ENCODE measurements around the gene KCNMA1.

KCNMA1 gene

GRCh38 chr10:77160679-77161078 lies 476.9 kb downstream of the KCNMA1 start:
- Histone ChIP-seq H3K4me2 (no peak overlapping the region), H3K27me3 (no peaks in the 10 kb centered on the region), H3K4me1 (peaks cover 0 to 13% (median 0%) of the 10 kb centered on the region in 10 experiments; a peak in 6 of 20 replicates), H4K20me1 (peaks cover 0 to 62% (median 0%) of the 10 kb centered on the region in 11 experiments; a peak in 2 of 22 replicates), H3K9me3 (replicated peaks in 1 of 11) (no peaks in the 10 kb centered on the region), H3K4me3 (no peak overlapping the region), H3K27ac (no peak overlapping the region), H3K9ac (no peak overlapping the region), H3K36me3 (no peaks in the 10 kb centered on the region)
- no peak for TF ChIP-seq Cebpa-rat (IDR thresholded peaks at IDR 0.05)

- TF ChIP-seq Cebpa-rat (IDR thresholded peaks at IDR 0.05), result no peak
- H3K4me3 ChIP-seq, result no peak overlapping the region
- H3K27ac ChIP-seq, result no peak overlapping the region
- peaks cover 0 to 13% (median 0%) of the 10 kb centered on the region in 10 experiments; a peak in 6 of 20 replicates for H3K4me1 ChIP-seq
- no peaks in the 10 kb centered on the region for H3K36me3 ChIP-seq
- H4K20me1 ChIP-seq, result peaks cover 0 to 73% (median 0%) of the 10 kb centered on the region in 11 experiments; a peak in 2 of 22 replicates
- H3K9me3 ChIP-seq (replicated peaks in 1 of 11), result no peaks in the 10 kb centered on the region
- no peak overlapping the region for H3K4me2 ChIP-seq
- H3K9ac ChIP-seq, result no peak overlapping the region
- no peaks in the 10 kb centered on the region for H3K27me3 ChIP-seq
These were observed 478.0 kb downstream of the KCNMA1 start for GRCh38 chr10:77159538-77160110.

DNA sequence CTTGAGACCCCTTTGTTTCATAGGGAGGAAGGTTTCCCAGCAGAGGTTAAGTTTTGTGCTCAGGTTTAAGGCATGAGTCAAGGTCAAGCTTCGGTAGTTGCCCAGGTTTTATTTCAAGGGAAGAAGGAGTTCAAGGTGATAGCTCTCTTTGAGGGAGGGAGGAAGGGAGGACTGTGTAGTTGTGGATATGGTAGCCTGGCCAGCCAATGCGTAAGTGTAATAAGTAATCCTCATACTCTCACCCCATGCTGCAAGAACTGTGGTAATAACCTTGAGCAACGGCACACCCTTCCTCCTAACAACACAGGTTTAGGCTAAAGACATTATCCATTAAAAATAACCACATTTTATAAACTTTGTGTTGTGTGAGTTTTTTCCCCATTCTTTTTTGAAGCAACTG lies 478.9 kb downstream of the KCNMA1 start:
- H3K36me3 ChIP-seq, result no peaks in the 10 kb centered on the region
- no peaks in the 10 kb centered on the region for H3K9me3 ChIP-seq (replicated peaks in 1 of 11)
- no peaks in the 10 kb centered on the region for H3K27me3 ChIP-seq
- TF ChIP-seq Cebpa-rat (IDR thresholded peaks at IDR 0.05), result no peak
- H3K9ac ChIP-seq, result no peak overlapping the region
- H3K4me1 ChIP-seq, result peaks cover 0 to 6% (median 0%) of the 10 kb centered on the region in 10 experiments; a peak in 6 of 20 replicates
- no peak overlapping the region for H3K4me2 ChIP-seq
- H4K20me1 ChIP-seq, result peaks cover 0 to 82% (median 0%) of the 10 kb centered on the region in 11 experiments; a peak in 2 of 22 replicates
- no peak overlapping the region for H3K4me3 ChIP-seq
- H3K27ac ChIP-seq, result no peak overlapping the region

DNA sequence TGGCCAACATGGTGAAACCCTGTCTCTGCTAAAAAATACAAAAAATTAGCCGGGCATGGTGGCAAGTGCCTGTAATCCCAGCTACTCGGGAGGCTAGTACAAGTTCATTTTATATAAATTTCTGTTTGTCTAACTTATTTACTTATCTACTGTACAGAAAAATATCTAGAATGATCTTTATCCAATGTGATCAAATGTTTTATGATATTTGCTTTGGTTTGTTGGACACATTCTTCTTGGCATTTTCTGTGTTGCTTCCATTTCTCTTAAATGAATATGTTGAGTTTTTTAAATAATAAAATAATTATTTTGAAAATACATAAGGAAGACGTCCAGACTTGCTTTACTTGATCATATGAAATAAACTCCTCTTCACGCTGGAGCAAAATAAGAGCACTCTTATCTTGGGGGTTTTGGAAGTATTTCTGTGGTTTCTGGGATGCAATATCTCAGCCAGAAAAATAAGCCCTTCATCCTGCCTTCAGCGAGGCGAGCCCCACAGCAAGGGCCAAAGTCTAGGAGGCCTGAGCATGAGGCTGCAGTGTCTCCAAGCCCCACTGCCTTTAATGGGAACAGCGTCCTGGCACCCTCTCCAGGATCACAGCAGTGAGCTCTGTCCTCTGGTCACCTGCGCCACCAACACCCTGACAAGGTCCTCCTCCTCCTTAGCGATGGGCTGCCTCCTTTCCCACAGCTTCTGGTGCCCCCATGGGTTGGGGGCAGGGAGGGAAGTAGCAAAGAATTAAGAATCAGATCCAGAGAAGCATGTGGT lies 480.2 kb downstream of the KCNMA1 start:
- Histone ChIP-seq H3K27me3 (no peaks in the 10 kb centered on the region), H3K36me3 (no peaks in the 10 kb centered on the region), H4K20me1 (peaks cover 0 to 88% (median 0%) of the 10 kb centered on the region in 11 experiments; a peak in 2 of 22 replicates), H3K4me1 (no peaks in the 10 kb centered on the region), H3K27ac (no peak overlapping the region), H3K4me3 (no peak overlapping the region), H3K9me3 (replicated peaks in 1 of 11) (no peaks in the 10 kb centered on the region), H3K4me2 (no peak overlapping the region), H3K9ac (no peak overlapping the region)
- TF ChIP-seq Cebpa-rat (IDR thresholded peaks at IDR 0.05), result no peak

GRCh38 chr10:77156406-77156879 lies 481.2 kb downstream of the KCNMA1 start:
- no peak for TF ChIP-seq Cebpa-rat (IDR thresholded peaks at IDR 0.05)
- H3K9ac ChIP-seq, result no peak overlapping the region
- no peaks in the 10 kb centered on the region for H3K9me3 ChIP-seq (replicated peaks in 1 of 11)
- H3K4me1 ChIP-seq, result no peaks in the 10 kb centered on the region
- no peak overlapping the region for H3K4me2 ChIP-seq
- no peak overlapping the region for H3K4me3 ChIP-seq
- H3K36me3 ChIP-seq, result no peaks in the 10 kb centered on the region
- H4K20me1 ChIP-seq, result peaks cover 0 to 91% (median 0%) of the 10 kb centered on the region in 11 experiments; a peak in 2 of 22 replicates
- H3K27ac ChIP-seq, result no peak overlapping the region
- H3K27me3 ChIP-seq, result no peaks in the 10 kb centered on the region

DNA sequence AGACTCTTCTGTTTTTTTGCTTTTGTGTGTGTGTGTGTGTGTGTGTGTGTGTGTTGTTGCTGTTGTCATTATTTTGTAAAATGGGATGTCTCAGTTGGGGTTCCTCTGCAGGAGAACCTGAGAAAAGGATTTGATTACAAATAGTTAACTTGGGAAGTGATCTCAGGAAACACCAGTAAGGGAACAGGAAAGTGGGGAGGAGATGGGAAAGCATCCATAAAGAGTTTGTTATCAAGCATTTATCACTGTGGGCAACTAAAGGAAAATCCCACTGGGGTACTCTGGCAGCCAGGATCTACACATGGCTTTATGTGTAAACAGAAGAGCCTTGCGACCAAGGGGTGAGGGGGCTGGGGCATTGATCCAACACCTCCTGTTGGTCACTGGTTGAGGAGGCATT lies 485.4 kb downstream of the KCNMA1 start:
- H3K4me1 ChIP-seq, result no peaks in the 10 kb centered on the region
- H3K27ac ChIP-seq, result no peak overlapping the region
- no peak overlapping the region for H3K4me2 ChIP-seq
- no peaks in the 10 kb centered on the region for H3K36me3 ChIP-seq
- H3K4me3 ChIP-seq, result no peak overlapping the region
- H3K9ac ChIP-seq, result no peak overlapping the region
- no peaks in the 10 kb centered on the region for H3K27me3 ChIP-seq
- H4K20me1 ChIP-seq, result peaks cover 0 to 72% (median 0%) of the 10 kb centered on the region in 11 experiments; a peak in 2 of 22 replicates
- H3K9me3 ChIP-seq (replicated peaks in 1 of 11), result no peaks in the 10 kb centered on the region
- no peak for TF ChIP-seq Cebpa-rat (IDR thresholded peaks at IDR 0.05)

DNA sequence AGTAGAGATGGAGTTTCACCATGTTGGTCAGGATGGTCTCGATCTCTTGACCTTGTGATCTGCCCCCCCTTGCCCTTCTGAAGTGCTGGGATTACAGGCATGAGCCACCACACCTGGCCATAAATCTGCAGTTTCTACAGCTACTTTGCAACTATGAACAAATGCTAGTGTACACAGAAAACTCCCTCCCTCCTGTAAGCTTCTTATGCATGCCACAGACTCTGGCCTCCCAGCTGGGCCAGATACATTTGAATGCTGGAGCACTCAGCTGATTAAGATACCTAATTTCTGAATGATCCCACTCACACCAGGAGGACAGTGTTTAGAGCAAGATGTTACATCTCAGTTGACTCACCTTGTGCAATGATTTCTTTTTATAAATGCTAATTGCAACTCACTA lies 486.2 kb downstream of the KCNMA1 start:
- TF ChIP-seq Cebpa-rat (IDR thresholded peaks at IDR 0.05), result no peak
- Histone ChIP-seq H3K36me3 (no peaks in the 10 kb centered on the region), H3K4me2 (no peak overlapping the region), H3K27ac (no peak overlapping the region), H3K4me3 (no peak overlapping the region), H3K9ac (no peak overlapping the region), H3K9me3 (replicated peaks in 1 of 11) (no peaks in the 10 kb centered on the region), H3K4me1 (no peaks in the 10 kb centered on the region), H3K27me3 (no peaks in the 10 kb centered on the region), H4K20me1 (peaks cover 0 to 71% (median 0%) of the 10 kb centered on the region in 11 experiments; a peak in 2 of 22 replicates)

- Histone ChIP-seq H3K4me1 (no peaks in the 10 kb centered on the region), H3K36me3 (no peaks in the 10 kb centered on the region), H3K9ac (no peak overlapping the region), H4K20me1 (peaks cover 0 to 62% (median 0%) of the 10 kb centered on the region in 11 experiments; a peak in 2 of 22 replicates), H3K4me3 (no peak overlapping the region), H3K9me3 (replicated peaks in 1 of 11) (no peaks in the 10 kb centered on the region), H3K27ac (no peak overlapping the region), H3K4me2 (no peak overlapping the region), H3K27me3 (no peaks in the 10 kb centered on the region)
- TF ChIP-seq Cebpa-rat (IDR thresholded peaks at IDR 0.05), result no peak
These were observed 487.9 kb downstream of the KCNMA1 start for GRCh38 chr10:77149706-77150105.

DNA sequence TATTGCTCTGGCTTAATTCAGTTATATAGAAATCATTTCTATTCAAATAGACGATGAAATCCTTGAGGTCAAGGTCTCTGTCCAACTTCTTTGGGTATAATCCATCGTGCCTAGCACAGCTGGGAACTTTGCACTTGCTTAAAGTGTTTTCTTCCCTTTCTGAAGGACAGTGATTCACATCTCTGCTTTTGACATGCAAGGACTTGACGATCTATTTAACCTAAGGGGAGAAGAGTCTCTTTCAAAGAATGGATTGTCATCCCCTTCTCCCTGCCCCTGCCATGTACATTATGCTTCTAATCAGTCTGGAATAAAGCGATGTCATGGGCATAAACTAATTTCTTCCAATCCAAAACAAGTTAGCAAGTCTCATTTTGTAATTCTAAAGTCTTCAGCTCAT lies 488.6 kb downstream of the KCNMA1 start:
- Histone ChIP-seq H3K27ac (no peak overlapping the region), H3K4me2 (no peak overlapping the region), H3K27me3 (no peaks in the 10 kb centered on the region), H3K9ac (no peak overlapping the region), H3K4me3 (no peak overlapping the region), H3K9me3 (replicated peaks in 1 of 11) (no peaks in the 10 kb centered on the region), H3K4me1 (no peaks in the 10 kb centered on the region), H3K36me3 (no peaks in the 10 kb centered on the region), H4K20me1 (peaks cover 0 to 62% (median 0%) of the 10 kb centered on the region in 11 experiments; a peak in 1 of 22 replicates)
- TF ChIP-seq Cebpa-rat (IDR thresholded peaks at IDR 0.05), result no peak

All from BLaER1 treated with 17β-estradiol and CSF1 and Interleukin-3, amounts not matched to agents 10 nM and 100 nM (cell line).